ENCODE measurements around the gene CMSS1. TPM values are rescaled to one million over a fixed set of nuclear protein-coding genes. Genes with fewer than 3 reads are reported as not detected.

CMSS1 gene
- total RNA-seq, 5 donors from 2014 or later (not counting 1 experiment from before 2014, with no cell fraction given), result 16.2 to 22.0 (median 18.3) TPM

DNA sequence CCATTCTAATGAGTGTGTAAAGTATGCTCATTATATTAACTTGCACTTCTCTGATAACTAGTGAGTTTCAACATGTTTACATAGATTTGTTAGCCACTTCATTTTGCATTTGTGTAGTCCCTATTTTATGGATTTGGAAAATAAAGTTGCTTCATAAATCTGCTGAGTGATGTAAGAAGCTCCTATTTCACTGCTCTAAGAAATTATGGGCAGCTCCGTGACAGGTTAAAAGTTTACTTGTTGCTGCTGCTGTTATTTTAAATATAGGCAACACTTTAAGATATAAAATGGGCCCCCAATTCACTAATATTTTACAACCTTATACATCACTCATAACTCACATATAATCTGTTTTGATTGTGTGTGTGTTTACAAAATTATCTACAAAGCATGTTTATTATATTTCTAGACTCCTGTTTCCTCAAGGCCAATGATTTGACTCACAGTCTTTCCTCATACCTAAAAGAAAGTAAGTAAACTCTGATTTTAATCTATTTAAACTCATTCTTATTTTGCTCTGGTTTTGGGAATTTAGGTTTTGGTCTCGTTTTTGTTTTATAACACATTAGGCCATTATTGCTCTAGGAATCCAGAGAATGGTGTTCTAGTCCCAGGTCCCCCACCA, 348.4 kb downstream of the CMSS1 start:
- Histone ChIP-seq H3K4me1 (ENCODE audit: control insufficient read depth in 1 of 2, extremely low read depth in 1 of 2, insufficient read depth in 2 of 2, low read length in 2 of 2) (no peaks in the 10 kb centered on the region), H3K4me3 (ENCODE audit: control insufficient read depth in 1 of 2, extremely low read depth in 1 of 2, low read length in 1 of 2) (no peak overlapping the region), H3K27me3 (replicated peaks in 1 of 2; ENCODE audit: control insufficient read depth in 2 of 2, extremely low read depth in 1 of 2, insufficient read depth in 2 of 2, low read length in 1 of 2) (no peaks in the 10 kb centered on the region), H3K27ac (ENCODE audit: low read length) (no peak overlapping the region), H3K9me3 (no peaks in the 10 kb centered on the region), H3K36me3 (ENCODE audit: control insufficient read depth in 2 of 2, extremely low read depth in 1 of 2, insufficient read depth in 1 of 2, low read length in 1 of 2) (peaks cover 0 to 4% of the 10 kb centered on the region in 2 donors)
- ChIA-PET CTCF (no interaction called here), POLR2A (no interaction called here)
- DNase-seq (no peak), ATAC-seq (replicated peaks in 1 of 4) (no peak)
- H3K27ac Mint-ChIP-seq, result no peak overlapping the region
- peaks cover 43% of the 10 kb centered on the region for H3K36me3 Mint-ChIP-seq
- no CpG with 5 or more reads among the region's 2 CpGs for WGBS (ENCODE audit: insufficient coverage)
- H3K27me3 Mint-ChIP-seq, result no peaks in the 10 kb centered on the region
- H3K4me3 Mint-ChIP-seq, result no peak overlapping the region
- no peaks in the 10 kb centered on the region for H3K4me1 Mint-ChIP-seq
- no peaks in the 10 kb centered on the region for H3K9me3 Mint-ChIP-seq

DNA sequence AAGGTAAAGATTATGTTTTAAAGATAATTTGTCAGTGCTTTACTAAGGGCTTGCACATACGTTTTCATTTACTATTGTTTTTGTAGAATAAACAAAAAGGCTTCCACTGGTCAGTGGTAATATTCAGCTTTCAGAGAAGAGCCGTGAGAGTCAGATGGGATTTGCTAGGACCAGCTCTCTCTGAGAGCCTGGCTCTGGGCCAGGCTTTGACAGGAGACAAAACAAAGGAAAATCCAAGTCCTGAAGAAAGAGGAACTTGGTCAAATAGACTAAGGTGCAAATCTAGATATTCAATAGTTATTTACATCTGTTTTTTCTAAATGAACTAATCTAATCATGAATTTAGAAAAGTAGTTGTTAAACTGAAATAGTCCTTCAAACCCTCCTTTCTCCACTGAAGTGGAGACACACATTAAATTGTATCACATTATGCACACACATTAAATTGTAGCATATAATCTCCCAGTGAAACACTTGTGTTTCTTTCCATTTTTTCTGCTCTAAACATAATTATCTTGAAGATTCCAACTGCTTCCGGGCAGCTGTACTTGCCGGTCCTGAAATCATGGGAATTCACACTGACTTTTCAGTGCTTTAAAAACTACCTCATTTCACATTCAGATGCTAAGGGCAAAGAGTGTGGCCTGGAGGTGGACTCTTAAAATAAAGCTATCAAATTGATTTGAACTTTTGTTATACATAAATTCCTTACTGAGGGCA, 351.7 kb downstream of the CMSS1 start:
- no peaks in the 10 kb centered on the region for H3K27me3 Mint-ChIP-seq
- H3K9me3 Mint-ChIP-seq, result no peaks in the 10 kb centered on the region
- no peak overlapping the region for H3K27ac Mint-ChIP-seq
- no peak for ATAC-seq (replicated peaks in 1 of 4)
- H3K4me3 Mint-ChIP-seq, result no peak overlapping the region
- H3K27me3 ChIP-seq (replicated peaks in 1 of 2; ENCODE audit: control insufficient read depth in 2 of 2, extremely low read depth in 1 of 2, insufficient read depth in 2 of 2, low read length in 1 of 2), result no peaks in the 10 kb centered on the region
- no peaks in the 10 kb centered on the region for H3K4me1 Mint-ChIP-seq
- no CpG with 5 or more reads among the region's 4 CpGs for WGBS (ENCODE audit: insufficient coverage)
- no peaks in the 10 kb centered on the region for H3K4me1 ChIP-seq (ENCODE audit: control insufficient read depth in 1 of 2, extremely low read depth in 1 of 2, insufficient read depth in 2 of 2, low read length in 2 of 2)
- H3K27ac ChIP-seq (ENCODE audit: low read length), result no peak overlapping the region
- H3K36me3 ChIP-seq (ENCODE audit: control insufficient read depth in 2 of 2, extremely low read depth in 1 of 2, insufficient read depth in 1 of 2, low read length in 1 of 2), result peaks cover 0 to 4% of the 10 kb centered on the region in 2 donors
- ChIA-PET POLR2A (no interaction called here), CTCF (no interaction called here)
- no peak for DNase-seq
- H3K9me3 ChIP-seq, result no peaks in the 10 kb centered on the region
- no peak overlapping the region for H3K4me3 ChIP-seq (ENCODE audit: control insufficient read depth in 1 of 2, extremely low read depth in 1 of 2, low read length in 1 of 2)
- peaks cover 53% of the 10 kb centered on the region for H3K36me3 Mint-ChIP-seq

DNA sequence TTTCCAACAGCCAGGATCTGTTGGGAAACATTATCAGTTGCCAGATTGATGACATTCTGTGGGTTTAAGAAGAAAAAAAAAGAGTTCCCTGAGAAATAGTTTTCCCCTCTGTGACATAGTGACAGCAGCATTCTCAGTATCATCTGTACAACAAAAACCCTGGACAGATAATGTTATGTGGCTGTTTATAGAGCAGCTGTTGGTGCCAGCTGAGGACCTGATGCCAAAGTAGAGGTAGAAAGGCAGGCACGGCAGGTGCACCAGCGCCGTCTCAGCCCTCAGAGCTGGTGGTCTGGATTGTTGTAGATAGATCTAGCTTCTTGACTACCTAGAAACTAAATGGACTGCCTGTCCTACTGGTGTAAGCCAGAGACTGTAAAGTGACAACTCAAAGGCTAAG, 352.8 kb downstream of the CMSS1 start:
- no peak overlapping the region for H3K4me3 ChIP-seq (ENCODE audit: control insufficient read depth in 1 of 2, extremely low read depth in 1 of 2, low read length in 1 of 2)
- no peak overlapping the region for H3K27ac ChIP-seq (ENCODE audit: low read length)
- ChIA-PET POLR2A (interaction anchor here in 1 of 2 donors (0.5 kb wide), 1 partner anchor 51 kb away, joined by 4 read pairs; no protein-coding TSS in a partner anchor), CTCF (interaction anchor here in 1 of 2 donors (1.3 kb wide), 1 partner anchor 16 kb away, joined by 3 read pairs; no protein-coding TSS in a partner anchor)
- H3K9me3 ChIP-seq, result no peaks in the 10 kb centered on the region
- Mint-ChIP-seq H3K9me3 (no peaks in the 10 kb centered on the region), H3K27me3 (no peaks in the 10 kb centered on the region), H3K4me3 (no peak overlapping the region), H3K4me1 (no peaks in the 10 kb centered on the region), H3K36me3 (peaks cover 53% of the 10 kb centered on the region), H3K27ac (no peak overlapping the region)
- no peaks in the 10 kb centered on the region for H3K4me1 ChIP-seq (ENCODE audit: control insufficient read depth in 1 of 2, extremely low read depth in 1 of 2, insufficient read depth in 2 of 2, low read length in 2 of 2)
- ATAC-seq (replicated peaks in 1 of 4), result no peak
- no peak for DNase-seq
- no peaks in the 10 kb centered on the region for H3K27me3 ChIP-seq (replicated peaks in 1 of 2; ENCODE audit: control insufficient read depth in 2 of 2, extremely low read depth in 1 of 2, insufficient read depth in 2 of 2, low read length in 1 of 2)
- WGBS (ENCODE audit: insufficient coverage), result 100% methylated on average over 1 of the region's 3 CpGs
- H3K36me3 ChIP-seq (ENCODE audit: control insufficient read depth in 2 of 2, extremely low read depth in 1 of 2, insufficient read depth in 1 of 2, low read length in 1 of 2), result peaks cover 0 to 4% of the 10 kb centered on the region in 2 donors

DNA sequence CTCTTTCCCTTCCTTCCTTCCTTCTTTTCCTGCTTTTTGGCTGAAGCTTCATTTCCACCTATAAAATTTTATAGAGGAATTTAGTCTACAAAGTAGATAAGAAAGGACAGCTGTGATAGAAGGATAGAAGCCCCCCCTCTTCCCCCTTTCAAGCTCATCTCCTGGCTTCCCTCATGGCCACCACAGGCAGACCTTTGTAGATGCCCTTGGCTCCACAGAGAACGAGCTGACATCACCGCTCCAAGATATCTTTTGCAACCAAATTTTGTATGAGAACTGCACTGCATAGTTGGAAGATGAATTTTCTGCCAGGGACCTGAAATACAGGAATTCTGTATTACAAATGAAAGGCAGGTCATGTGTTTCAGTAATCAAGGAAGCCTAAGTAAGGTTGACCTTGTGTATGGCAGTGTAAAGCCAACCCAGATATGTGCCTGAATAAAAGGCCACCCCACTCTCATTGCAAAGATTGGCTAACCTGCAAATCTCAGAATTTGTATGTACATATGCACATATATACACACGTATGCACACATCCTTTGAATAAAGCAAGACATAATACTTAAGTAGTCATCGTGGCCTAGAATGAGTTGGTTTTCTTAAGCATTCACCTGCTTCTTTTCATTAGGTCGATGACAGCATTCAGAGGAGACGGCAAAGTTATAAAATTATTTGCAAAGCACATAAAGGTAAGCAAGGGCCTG, 353.7 kb downstream of the CMSS1 start:
- DNase-seq (no peak), ATAC-seq (replicated peaks in 1 of 4) (no peak)
- Histone ChIP-seq H3K36me3 (ENCODE audit: control insufficient read depth in 2 of 2, extremely low read depth in 1 of 2, insufficient read depth in 1 of 2, low read length in 1 of 2) (peaks cover 3 to 4% of the 10 kb centered on the region in 2 donors), H3K4me1 (ENCODE audit: control insufficient read depth in 1 of 2, extremely low read depth in 1 of 2, insufficient read depth in 2 of 2, low read length in 2 of 2) (no peaks in the 10 kb centered on the region), H3K9me3 (no peaks in the 10 kb centered on the region), H3K27ac (ENCODE audit: low read length) (no peak overlapping the region), H3K27me3 (replicated peaks in 1 of 2; ENCODE audit: control insufficient read depth in 2 of 2, extremely low read depth in 1 of 2, insufficient read depth in 2 of 2, low read length in 1 of 2) (no peaks in the 10 kb centered on the region), H3K4me3 (ENCODE audit: control insufficient read depth in 1 of 2, extremely low read depth in 1 of 2, low read length in 1 of 2) (no peak overlapping the region)
- Mint-ChIP-seq H3K4me3 (no peak overlapping the region), H3K27me3 (no peaks in the 10 kb centered on the region), H3K36me3 (peaks cover 61% of the 10 kb centered on the region), H3K27ac (no peak overlapping the region), H3K9me3 (no peaks in the 10 kb centered on the region), H3K4me1 (no peaks in the 10 kb centered on the region)
- WGBS (ENCODE audit: insufficient coverage), result 93% methylated on average over 4 of the region's 6 CpGs
- ChIA-PET POLR2A (interaction anchor here in 1 of 2 donors (0.5 kb wide), 1 partner anchor 50 kb away, joined by 4 read pairs; no protein-coding TSS in a partner anchor), CTCF (interaction anchor here in 1 of 2 donors (1.3 kb wide), 1 partner anchor 16 kb away, joined by 3 read pairs; no protein-coding TSS in a partner anchor)

DNA sequence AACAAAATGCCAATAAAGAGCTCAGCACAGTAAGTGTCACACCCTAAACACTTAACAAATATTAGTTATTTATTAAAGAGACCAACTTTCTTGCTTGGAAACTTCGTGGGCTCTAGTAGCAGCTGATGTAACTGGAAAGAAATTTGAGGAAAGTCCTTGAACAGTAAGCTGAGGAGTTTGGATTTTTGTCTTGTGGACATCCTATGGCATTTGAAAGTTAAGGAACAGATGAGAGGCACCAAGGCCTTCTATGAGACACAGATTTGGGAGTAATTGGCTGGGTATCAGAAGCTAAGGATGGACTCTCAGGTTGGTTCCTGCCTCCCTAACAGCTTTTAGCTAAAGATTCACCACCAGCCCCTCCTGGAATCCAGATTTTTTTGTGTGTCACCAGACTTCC, 356.3 kb downstream of the CMSS1 start:
- no peak overlapping the region for H3K27ac ChIP-seq (ENCODE audit: low read length)
- peaks cover 0 to 3% of the 10 kb centered on the region in 2 donors for H3K36me3 ChIP-seq (ENCODE audit: control insufficient read depth in 2 of 2, extremely low read depth in 1 of 2, insufficient read depth in 1 of 2, low read length in 1 of 2)
- no peaks in the 10 kb centered on the region for H3K27me3 ChIP-seq (replicated peaks in 1 of 2; ENCODE audit: control insufficient read depth in 2 of 2, extremely low read depth in 1 of 2, insufficient read depth in 2 of 2, low read length in 1 of 2)
- DNase-seq, result no peak
- Mint-ChIP-seq H3K27ac (no peak overlapping the region), H3K27me3 (no peaks in the 10 kb centered on the region), H3K4me1 (no peaks in the 10 kb centered on the region), H3K36me3 (peaks cover 72% of the 10 kb centered on the region), H3K9me3 (peaks cover 8 to 9% (median 8%) of the 10 kb centered on the region in 3 donors), H3K4me3 (no peak overlapping the region)
- CTCF ChIA-PET, result interaction anchor here in 1 of 2 donors (0.6 kb wide), 1 partner anchor 163 kb away, joined by 3 read pairs; no protein-coding TSS in a partner anchor
- ATAC-seq (replicated peaks in 1 of 4), result no peak
- POLR2A ChIA-PET, result interaction anchor here in 1 of 2 donors (0.6 kb wide), 1 partner anchor 11 kb away, joined by 3 read pairs; no protein-coding TSS in a partner anchor
- WGBS (ENCODE audit: insufficient coverage), result 57% methylated on average over 1 of the region's 1 CpG
- no peaks in the 10 kb centered on the region for H3K9me3 ChIP-seq
- H3K4me1 ChIP-seq (ENCODE audit: control insufficient read depth in 1 of 2, extremely low read depth in 1 of 2, insufficient read depth in 2 of 2, low read length in 2 of 2), result no peaks in the 10 kb centered on the region
- no peak overlapping the region for H3K4me3 ChIP-seq (ENCODE audit: control insufficient read depth in 1 of 2, extremely low read depth in 1 of 2, low read length in 1 of 2)

DNA sequence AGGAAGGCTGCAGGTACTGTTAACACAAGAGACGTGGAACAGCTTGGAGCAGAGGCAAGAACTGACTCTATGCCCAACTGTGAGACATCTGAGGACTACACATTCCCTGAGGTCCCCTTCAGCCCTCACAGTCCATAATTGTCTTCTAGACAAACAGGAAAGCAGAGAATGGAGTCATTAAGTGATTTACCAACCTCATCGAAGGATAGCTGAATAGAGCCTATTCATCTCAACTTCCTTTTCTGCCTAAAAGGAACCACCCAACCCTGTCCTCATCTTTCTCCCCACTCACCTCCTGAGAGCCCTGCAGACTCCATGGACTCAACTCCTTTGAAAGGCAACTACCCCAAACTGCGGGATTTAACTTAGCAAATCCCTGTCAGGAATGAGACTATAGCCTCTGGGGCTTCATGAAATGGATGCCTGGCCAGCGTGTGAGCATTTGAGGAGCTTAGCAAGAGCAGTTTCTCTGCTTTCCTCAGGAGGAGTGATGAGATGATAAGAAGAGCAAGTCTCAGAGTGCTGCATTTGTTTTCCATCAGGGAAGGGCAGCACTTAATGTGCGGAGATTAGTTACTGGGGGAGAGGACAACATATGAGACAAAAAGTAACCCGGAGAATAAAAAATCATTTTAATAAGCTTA, 358.1 kb downstream of the CMSS1 start:
- Mint-ChIP-seq H3K27me3 (no peaks in the 10 kb centered on the region), H3K27ac (no peak overlapping the region), H3K4me1 (no peaks in the 10 kb centered on the region), H3K9me3 (peaks cover 11 to 18% (median 16%) of the 10 kb centered on the region in 3 donors), H3K4me3 (no peak overlapping the region), H3K36me3 (peaks cover 79% of the 10 kb centered on the region)
- Histone ChIP-seq H3K4me3 (ENCODE audit: control insufficient read depth in 1 of 2, extremely low read depth in 1 of 2, low read length in 1 of 2) (no peak overlapping the region), H3K27me3 (replicated peaks in 1 of 2; ENCODE audit: control insufficient read depth in 2 of 2, extremely low read depth in 1 of 2, insufficient read depth in 2 of 2, low read length in 1 of 2) (no peaks in the 10 kb centered on the region), H3K27ac (ENCODE audit: low read length) (no peak overlapping the region), H3K4me1 (ENCODE audit: control insufficient read depth in 1 of 2, extremely low read depth in 1 of 2, insufficient read depth in 2 of 2, low read length in 2 of 2) (no peaks in the 10 kb centered on the region), H3K9me3 (no peaks in the 10 kb centered on the region), H3K36me3 (ENCODE audit: control insufficient read depth in 2 of 2, extremely low read depth in 1 of 2, insufficient read depth in 1 of 2, low read length in 1 of 2) (peaks cover 0 to 3% of the 10 kb centered on the region in 2 donors)
- ChIA-PET POLR2A (no interaction called here), CTCF (no interaction called here)
- DNase-seq (no peak), ATAC-seq (replicated peaks in 1 of 4) (no peak)
- 94% methylated on average over 3 of the region's 6 CpGs for WGBS (ENCODE audit: insufficient coverage)
